IPS-15b (cell line): Measurements from ENCODE around the gene VCL.

Experiments
- H3K27me3 ChIP-seq: one replicate; pipeline ENCODE4 v1.6.1; 2013; ENCODE audit warnings: low read length; ENCODE audit not compliant: control insufficient read depth, insufficient read depth
- H3K36me3 ChIP-seq: one replicate; pipeline ENCODE4 v1.6.1; 2013; ENCODE audit warnings: low read length; ENCODE audit not compliant: control insufficient read depth, insufficient read depth
- H3K4me1 ChIP-seq: one replicate; pipeline ENCODE4 v1.6.1; 2013; ENCODE audit warnings: mild to moderate bottlenecking, low read length; ENCODE audit not compliant: control insufficient read depth, insufficient read depth
- H3K4me3 ChIP-seq: one replicate; pipeline ENCODE4 v1.5.1; 2013; ENCODE audit warnings: low read depth, low read length
- H3K9ac ChIP-seq: one replicate; pipeline ENCODE4 v1.6.1; 2013; ENCODE audit warnings: low read depth, mild to moderate bottlenecking, low read length
- H3K9me3 ChIP-seq: one replicate; pipeline ENCODE4 v1.6.1; 2013; ENCODE audit warnings: mild to moderate bottlenecking, low read length; ENCODE audit not compliant: control insufficient read depth, insufficient read depth

VCL gene

DNA sequence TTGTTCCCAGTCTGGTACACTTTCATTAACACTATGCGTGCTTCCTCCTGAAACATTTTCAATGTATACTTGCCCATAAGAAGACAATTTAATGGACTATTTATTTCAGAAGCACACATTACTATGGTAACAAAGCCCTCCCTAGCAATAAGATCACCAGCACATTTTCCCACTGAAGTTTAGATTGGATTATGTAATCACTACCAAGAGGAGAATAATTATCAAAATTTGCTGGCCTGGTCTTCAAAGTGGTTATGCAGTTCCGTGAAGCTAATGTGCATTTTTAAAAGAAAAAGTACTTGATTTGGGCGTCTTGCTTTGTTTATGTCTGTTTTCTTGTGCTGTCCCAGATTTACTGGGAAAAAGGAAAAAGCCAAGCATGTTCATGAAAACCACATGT is 90.8 kb downstream of the VCL start:
- no peaks in the 10 kb centered on the region for H3K27me3 ChIP-seq
- peaks cover 18% of the 10 kb centered on the region for H3K36me3 ChIP-seq
- H3K9ac ChIP-seq, result no peak overlapping the region
- H3K9me3 ChIP-seq, result no peaks in the 10 kb centered on the region
- no peak overlapping the region for H3K4me3 ChIP-seq
- H3K4me1 ChIP-seq, result no peaks in the 10 kb centered on the region

DNA sequence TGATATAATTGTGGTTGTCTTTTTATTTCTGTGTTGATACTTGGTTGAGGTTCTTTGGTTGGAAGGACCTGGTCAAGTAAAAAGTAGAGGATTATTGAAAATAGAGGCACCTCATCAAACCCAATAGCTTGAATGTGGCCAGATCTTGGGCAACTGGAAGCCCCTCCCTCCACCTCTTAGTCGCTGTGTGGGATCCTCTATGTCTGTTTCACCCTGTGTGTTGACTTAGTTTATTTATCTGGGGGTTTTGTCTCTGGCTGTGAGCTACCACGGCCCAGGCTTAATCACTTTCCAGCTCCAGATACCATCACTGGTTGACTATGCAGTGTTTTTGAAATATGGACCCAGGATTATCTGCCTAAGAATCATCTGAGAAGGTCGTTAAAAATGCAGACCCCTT is 94.5 kb downstream of the VCL start:
- Histone ChIP-seq H3K36me3 (peaks cover 47% of the 10 kb centered on the region), H3K9ac (no peak overlapping the region), H3K4me1 (no peaks in the 10 kb centered on the region), H3K27me3 (no peaks in the 10 kb centered on the region), H3K4me3 (no peak overlapping the region), H3K9me3 (no peaks in the 10 kb centered on the region)

DNA sequence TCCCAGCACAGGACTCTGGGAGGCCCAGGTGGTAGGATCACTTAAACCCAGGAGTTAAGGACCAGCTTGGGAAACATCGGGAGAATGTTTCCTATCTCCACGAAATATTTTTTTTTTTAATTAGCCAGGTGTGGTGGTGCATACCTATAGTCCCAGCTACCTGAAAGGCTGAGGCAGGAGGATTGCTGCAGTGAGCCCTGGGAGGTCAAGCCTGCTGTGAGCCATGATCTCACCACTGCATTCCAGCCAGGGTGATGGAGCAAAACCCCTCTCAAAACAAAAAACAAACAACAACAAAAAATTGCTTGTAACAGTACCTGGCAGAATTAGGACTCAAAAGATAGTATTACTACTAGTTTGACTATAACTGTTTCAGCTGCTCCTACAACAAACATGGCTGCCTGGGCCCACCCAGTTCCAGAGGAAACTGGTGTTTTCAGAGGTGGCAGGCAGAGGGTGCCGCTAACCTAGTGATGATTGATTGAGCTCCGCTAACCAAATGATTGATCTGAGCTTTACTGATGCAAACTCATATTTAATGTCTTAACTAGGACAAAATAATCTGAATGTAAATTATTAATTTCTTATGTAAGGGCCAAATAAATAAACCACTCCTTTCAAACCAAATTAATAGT is 95.7 kb downstream of the VCL start:
- no peaks in the 10 kb centered on the region for H3K9me3 ChIP-seq
- H3K4me1 ChIP-seq, result no peaks in the 10 kb centered on the region
- no peak overlapping the region for H3K9ac ChIP-seq
- no peaks in the 10 kb centered on the region for H3K27me3 ChIP-seq
- no peak overlapping the region for H3K4me3 ChIP-seq
- H3K36me3 ChIP-seq, result peaks cover 58% of the 10 kb centered on the region

DNA sequence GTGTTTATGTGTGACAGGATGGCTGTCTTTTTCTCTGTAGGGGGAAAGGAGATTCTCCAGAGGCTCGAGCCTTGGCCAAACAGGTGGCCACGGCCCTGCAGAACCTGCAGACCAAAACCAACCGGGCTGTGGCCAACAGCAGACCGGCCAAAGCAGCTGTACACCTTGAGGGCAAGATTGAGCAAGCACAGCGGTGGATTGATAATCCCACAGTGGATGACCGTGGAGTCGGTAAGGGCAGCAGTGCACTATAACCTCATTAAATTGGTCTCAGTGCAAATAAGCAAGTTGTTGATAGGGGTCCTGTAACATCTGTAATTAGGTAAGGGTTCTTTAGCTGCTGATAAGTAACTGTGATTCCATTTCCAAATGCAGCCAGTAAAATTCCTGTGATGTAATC is 96.3 kb downstream of the VCL start:
- Histone ChIP-seq H3K9me3 (no peaks in the 10 kb centered on the region), H3K4me1 (no peaks in the 10 kb centered on the region), H3K9ac (no peak overlapping the region), H3K36me3 (peaks cover 58% of the 10 kb centered on the region), H3K4me3 (no peak overlapping the region), H3K27me3 (no peaks in the 10 kb centered on the region)

DNA sequence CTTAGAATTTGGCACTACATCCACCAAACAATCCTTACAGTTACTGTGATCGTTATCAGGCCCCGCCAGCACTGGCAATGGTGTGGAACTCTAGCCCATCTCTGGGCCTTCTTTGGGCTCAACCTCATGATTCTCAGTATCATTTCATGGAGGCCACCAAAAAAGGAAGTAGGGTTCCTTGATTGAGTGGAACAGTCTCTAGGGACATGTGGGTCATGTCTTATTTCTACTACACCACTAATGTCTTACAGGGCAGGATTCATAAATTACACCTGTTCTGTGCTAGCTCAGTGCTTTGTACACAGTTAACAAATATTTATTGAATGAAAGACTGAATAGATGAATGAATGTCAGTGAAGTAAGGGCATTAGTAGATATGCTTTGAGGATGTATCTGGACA is 98.9 kb downstream of the VCL start:
- Histone ChIP-seq H3K36me3 (peaks cover 73% of the 10 kb centered on the region), H3K4me3 (no peak overlapping the region), H3K9ac (no peak overlapping the region), H3K9me3 (no peaks in the 10 kb centered on the region), H3K4me1 (no peaks in the 10 kb centered on the region), H3K27me3 (no peaks in the 10 kb centered on the region)

DNA sequence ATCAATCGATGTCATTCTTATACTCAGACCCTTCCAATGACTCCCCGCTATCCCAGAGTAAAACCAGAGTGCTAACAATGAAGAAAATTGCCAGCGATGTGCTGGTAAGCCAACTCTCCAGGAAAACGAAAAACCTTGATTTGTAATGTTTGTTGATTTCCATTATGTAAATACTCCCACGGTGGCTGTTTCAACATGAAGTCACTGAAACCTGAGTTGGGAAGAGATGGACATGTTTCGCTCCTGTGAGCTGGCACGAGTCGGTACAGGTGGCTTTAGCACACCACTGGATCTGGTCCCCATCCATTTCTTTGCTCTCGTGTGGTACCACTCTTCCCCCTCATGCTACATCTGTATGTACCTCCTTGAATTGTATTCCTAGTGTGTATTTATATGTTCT is 99.9 kb downstream of the VCL start:
- no peaks in the 10 kb centered on the region for H3K4me1 ChIP-seq
- H3K4me3 ChIP-seq, result no peak overlapping the region
- H3K9me3 ChIP-seq, result no peaks in the 10 kb centered on the region
- H3K36me3 ChIP-seq, result peaks cover 71% of the 10 kb centered on the region
- H3K27me3 ChIP-seq, result no peaks in the 10 kb centered on the region
- no peak overlapping the region for H3K9ac ChIP-seq

DNA sequence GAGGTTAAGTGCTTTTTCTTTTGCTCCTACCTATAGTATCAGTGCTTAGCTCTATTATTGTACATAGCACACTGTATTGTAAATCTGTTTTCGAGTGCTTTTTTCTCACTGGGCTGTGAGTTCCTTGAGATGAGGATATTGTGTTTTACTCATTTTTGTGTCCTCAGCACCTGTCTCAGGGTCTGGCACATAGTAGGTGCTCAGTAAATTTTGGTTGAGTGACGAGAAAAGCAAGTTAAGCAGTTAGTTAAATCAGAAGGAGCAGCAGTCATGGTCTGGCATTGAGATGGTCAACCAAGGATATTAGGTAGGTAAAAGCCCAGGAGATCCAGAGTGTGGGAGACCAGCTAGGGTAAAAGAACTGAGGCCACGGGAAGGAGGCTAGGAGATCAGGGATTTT is 101.5 kb downstream of the VCL start:
- Histone ChIP-seq H3K4me1 (no peaks in the 10 kb centered on the region), H3K9ac (no peak overlapping the region), H3K9me3 (no peaks in the 10 kb centered on the region), H3K36me3 (peaks cover 74% of the 10 kb centered on the region), H3K27me3 (no peaks in the 10 kb centered on the region), H3K4me3 (no peak overlapping the region)

DNA sequence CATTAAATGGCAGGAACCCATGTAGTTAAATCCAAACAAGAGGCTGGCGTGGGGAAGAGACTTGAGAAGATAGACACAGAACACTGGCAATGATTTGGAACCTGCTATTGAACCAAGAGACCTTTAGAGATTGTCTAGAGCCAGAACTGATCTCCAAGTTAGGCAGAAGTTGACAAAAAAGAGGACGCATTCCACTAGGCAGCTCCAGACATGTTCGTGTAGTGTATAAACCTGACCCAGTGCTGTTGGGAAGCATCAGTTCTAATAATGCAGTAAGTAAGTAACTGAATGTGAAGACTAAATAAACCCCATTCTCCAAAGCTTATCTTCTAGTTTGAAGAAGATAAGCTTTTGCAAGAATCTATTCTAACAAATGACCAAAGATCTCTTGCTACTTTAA is 101.9 kb downstream of the VCL start:
- Histone ChIP-seq H3K27me3 (no peaks in the 10 kb centered on the region), H3K4me1 (no peaks in the 10 kb centered on the region), H3K9me3 (no peaks in the 10 kb centered on the region), H3K9ac (no peak overlapping the region), H3K36me3 (peaks cover 75% of the 10 kb centered on the region), H3K4me3 (no peak overlapping the region)

DNA sequence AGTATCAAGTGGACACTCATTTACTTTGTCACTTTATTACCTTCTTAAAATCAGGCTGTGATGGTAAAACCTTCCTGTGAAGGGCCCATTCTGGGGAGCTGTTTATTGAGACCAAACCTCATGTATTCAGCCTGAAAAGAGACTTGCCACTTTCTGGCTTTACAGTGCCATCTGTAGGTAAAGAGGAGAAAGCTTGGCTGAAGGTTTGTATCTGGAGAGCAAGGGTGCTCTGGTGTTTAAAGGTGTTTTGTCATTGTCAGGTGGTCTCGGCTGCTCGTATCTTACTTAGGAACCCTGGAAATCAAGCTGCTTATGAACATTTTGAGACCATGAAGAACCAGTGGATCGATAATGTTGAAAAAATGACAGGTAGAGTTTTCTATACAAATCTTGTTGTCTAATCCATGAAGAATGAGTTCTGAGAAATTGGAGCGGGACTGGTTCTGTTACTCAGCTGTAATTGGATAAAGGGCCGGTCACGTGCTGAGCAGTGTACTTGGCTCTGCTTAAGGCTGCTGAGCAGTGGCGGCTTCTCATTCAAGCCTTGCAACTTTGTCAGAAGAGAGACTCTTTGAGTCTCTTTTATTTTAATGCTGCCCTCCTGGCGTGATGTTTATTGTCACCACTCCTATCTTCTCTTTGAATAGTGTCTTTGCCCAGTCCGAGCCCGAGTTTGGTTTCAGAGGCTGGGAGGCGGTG is 105.8 kb downstream of the VCL start:
- no peak overlapping the region for H3K9ac ChIP-seq
- no peaks in the 10 kb centered on the region for H3K27me3 ChIP-seq
- no peaks in the 10 kb centered on the region for H3K4me1 ChIP-seq
- H3K9me3 ChIP-seq, result no peaks in the 10 kb centered on the region
- H3K36me3 ChIP-seq, result peaks cover 68% of the 10 kb centered on the region
- no peak overlapping the region for H3K4me3 ChIP-seq

DNA sequence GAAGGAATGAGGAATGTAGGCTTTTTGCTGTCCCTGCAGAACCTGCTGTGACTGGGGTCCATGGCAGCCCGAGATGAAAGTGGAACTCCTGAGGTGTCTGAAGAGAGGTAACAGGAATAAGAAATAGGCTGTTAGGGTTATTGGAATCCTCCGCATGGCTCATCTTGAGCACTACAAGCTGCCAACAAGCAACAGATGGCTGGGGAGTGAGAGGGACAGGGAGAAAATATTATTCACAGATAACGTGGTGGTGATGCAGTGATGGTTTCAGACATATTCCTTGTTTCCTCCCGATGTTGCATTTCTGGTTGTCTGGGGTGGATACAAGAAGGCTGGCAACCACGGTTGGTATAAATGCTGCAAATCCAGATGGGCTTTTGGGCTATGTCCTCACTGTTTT is 106.6 kb downstream of the VCL start:
- no peaks in the 10 kb centered on the region for H3K4me1 ChIP-seq
- no peaks in the 10 kb centered on the region for H3K9me3 ChIP-seq
- no peak overlapping the region for H3K9ac ChIP-seq
- no peak overlapping the region for H3K4me3 ChIP-seq
- H3K27me3 ChIP-seq, result no peaks in the 10 kb centered on the region
- peaks cover 64% of the 10 kb centered on the region for H3K36me3 ChIP-seq

DNA sequence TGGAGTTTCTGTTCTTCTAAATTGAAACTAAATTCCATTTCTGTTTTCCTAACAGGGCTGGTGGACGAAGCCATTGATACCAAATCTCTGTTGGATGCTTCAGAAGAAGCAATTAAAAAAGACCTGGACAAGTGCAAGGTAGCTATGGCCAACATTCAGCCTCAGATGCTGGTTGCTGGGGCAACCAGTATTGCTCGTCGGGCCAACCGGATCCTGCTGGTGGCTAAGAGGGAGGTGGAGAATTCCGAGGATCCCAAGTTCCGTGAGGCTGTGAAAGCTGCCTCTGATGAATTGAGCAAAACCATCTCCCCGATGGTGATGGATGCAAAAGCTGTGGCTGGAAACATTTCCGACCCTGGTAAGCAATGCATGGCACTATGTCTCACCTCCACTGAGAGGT is 107.1 kb downstream of the VCL start:
- H3K9me3 ChIP-seq, result no peaks in the 10 kb centered on the region
- no peaks in the 10 kb centered on the region for H3K27me3 ChIP-seq
- no peak overlapping the region for H3K4me3 ChIP-seq
- peaks cover 61% of the 10 kb centered on the region for H3K36me3 ChIP-seq
- H3K4me1 ChIP-seq, result no peaks in the 10 kb centered on the region
- no peak overlapping the region for H3K9ac ChIP-seq

DNA sequence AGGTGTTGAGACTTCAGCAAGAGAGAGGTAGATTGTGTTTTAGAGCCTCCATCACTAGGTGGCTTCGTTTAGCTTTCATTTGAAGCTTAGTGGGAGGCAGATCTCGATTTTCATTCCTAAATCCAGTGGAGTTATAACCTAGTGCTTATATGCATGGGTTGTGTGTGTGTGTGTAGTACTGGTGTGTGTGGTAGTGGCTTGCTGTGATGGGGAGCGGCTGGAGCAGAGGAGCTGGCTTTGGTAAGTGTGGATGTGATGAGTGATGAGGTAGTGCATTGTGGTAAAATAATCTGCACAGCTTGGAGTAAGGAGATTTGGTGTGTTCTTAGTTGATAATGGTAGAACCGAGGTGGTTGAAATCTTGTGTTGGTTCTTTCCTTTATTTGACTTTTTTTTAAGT is 109.5 kb downstream of the VCL start:
- Histone ChIP-seq H3K27me3 (no peaks in the 10 kb centered on the region), H3K36me3 (peaks cover 72% of the 10 kb centered on the region), H3K4me1 (no peaks in the 10 kb centered on the region), H3K4me3 (no peak overlapping the region), H3K9ac (no peak overlapping the region), H3K9me3 (no peaks in the 10 kb centered on the region)
